ENCODE data around the gene GRIN2A.

- TF ChIP-seq EZH2 (IDR thresholded peaks at IDR 0.05; ENCODE audit: insufficient read depth, poor library complexity, severe bottlenecking) (no peak), EZH2phosphoT487 (IDR thresholded peaks at IDR 0.05; ENCODE audit: insufficient read depth, low read depth) (no peak)
These were observed 55.5 kb downstream of the GRIN2A start for GRCh38 chr16:10126686-10127085.

All from GM23248 (cell line).